ENCODE data around the gene PDZD2.
A peak's percentile ranks its signal among the peaks of the same experiment; 100 is the strongest.
"Not testable (repeated sequence)": the region's sequence is repeated elsewhere in the genome, so short reads cannot be mapped to it uniquely, and the experiment has no call there.

PDZD2 gene

DNA sequence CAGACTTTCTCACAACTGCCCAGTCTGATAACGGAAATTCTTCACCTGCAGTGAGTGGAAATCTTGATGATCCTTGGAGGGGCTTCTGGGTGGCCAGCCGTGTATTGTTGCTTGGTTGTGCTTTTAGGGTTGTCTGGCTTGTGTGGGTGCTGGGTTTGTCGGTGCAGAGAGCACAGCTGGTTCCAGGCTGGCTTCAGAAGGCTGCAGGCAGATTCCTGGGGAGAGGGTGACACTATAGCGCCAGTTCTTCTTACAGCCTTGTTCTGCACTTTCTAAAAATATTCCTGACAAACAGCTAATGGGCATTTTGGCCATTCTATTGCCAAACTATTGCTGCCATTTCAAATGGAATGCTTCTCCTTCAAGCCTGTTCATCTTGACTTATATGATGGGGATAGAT lies 99.3 kb downstream of the PDZD2 start:
- no peak for DNase-seq

DNA sequence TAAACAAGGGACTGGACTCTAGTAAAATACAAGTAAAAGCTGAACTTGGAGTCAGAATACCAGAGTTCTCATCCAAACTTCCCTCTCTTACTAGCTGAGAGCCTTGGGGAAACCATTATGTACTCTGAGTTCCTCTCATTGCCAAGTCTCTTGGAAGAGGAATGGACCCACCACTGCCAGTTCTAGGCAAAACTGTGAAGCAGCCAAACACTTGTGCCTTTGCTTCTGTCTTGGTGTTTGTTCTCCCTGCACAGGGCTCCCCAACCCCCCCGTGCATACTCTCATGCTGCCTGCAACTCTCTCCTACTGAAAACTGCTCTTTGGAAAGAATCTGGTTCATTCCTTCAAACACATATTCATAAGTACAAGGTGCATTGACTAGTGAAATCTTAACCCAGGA lies 102.6 kb downstream of the PDZD2 start:
- no peak for DNase-seq

DNA sequence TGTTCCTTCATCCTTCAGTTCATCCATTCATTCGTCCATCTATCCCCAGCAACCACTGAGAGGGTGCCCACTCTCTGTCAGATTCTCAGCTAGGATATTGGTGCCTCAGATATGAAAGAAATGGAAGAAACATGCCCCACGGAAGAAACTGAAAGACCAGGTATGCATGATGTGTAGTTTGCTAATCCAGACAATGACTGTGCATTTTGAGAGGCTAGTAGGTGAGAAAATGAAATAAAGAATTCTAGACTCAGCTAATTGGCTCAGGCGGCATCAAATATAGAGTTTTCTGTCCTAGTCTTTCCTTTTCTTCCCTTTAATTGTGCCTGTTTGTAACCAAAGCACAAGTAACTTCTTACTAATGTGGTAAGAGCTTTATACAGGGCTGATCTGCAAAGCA lies 104.7 kb downstream of the PDZD2 start:
- DNase-seq: no peak

DNA sequence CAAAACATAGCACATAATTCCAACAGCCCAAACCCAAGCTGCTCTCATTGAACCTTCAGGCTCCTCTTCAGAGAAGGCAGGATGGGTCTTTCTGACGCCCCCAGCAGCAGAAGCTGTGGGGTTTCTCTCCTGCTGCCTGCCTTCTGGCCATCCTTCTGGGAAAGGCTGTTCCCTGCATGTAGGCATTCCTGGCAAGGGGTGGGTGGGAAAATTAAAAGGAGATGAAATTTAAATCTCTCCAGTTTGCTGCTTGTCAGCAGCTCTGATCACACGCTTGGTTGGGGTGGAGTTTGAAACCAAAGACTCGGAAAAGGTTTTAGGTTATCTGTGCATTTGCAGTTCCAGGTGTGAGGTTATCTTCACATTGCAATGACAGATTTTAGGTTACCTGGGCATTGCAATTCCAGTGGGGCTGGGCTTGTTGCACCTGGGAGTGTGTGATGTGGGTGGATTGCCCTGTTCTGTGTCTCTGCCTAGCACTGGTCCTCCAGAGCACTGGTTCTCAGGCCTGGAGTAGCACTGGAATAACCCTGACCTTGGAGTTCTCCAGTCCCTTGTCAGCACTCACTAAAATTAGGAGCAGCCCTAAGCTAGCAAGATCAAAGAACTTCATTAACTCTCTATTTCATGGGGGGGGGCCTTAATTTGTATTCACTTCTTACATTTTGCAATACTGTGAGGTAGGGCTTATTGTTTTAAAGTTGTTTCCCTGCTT lies 109.7 kb downstream of the PDZD2 start:
- DNase-seq: no peak

DNA sequence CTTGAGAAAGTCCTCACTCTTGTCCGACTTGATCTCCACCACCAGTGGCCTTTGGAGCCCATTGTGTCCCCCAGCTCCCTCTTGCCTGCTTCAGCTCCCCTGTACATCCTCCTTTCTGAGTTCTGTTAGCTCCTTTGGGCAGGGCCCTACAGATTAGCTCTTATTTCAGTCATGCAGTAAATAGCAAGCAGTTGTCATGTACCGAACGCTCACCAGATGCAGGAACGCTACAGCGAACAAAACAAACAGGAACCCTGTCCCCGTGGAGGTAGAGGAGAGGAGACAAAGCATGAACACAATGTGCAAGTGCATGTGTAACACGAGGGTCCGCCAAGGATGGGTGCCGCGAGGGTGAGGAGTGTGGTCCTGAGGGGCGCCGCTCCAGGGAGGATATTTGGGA lies 111.3 kb downstream of the PDZD2 start:
- DNase-seq: no peak

DNA sequence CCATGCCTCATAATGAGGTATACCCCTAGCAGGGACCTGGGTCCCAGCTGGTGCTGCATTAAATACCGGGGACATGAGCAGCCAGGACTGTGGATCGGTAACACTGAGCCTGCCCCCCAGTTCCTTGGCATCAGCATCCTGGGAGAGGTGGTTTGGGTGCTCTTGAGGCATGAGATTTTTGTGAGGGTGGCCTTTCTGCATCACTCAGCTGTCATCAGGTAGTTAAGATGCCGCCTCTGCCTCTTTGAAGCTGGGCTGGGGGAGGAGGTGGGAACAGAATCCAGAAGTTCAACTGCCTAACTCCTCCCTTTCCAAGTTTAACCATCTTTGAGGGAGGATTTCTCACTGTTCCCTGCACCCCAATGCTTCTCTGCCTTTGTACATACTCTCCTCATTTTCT lies 112.7 kb downstream of the PDZD2 start:
- DNase-seq: no peak

DNA sequence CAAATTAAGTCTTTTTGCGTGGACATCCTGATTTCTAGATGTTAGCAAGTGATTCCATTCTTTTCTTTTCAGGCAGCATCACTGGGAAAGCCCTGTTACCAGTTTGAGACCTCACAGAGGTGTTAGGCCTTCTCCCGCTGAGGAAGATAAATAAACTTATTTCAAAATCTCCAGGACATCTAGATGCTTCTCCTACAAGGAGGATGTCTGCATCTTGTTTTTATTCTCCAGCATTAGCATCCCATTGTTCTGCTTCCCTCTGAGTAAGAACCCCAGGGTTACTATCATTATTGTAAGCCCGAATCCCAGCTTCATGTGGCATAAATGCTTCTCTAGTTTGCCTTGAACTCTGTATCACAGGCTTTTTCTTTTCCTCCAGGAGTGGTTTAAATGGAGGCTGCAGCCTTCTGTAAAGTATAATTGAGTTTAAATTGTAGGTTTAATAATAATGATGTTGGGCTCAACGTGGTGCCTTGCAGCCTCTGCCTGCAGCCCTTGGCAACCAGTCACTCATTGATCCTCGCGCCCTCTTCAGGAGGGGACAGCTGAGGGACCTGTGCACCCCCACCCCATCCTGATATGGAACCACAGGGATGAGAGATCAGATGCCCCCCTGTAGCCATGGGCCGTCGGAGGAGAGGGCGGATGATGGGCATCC lies 114.9 kb downstream of the PDZD2 start:
- no peak for DNase-seq

DNA sequence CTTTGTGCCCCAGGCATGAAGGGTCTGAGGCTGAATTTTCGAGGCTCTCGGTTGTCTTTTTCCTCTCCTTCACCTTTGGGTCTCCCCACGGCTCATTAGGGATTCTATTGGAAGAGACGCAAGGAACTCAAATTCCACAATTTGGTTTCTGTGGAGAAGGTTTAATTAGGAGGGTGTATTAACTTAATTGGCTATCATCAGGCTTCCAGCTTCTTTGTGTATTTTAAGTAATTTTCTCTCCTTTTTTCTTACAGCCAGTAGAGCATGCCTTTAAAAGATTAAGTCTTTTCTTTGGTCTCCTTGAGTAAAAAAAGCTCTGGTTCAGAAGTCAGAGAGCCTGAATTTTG lies 115.4 kb downstream of the PDZD2 start:
- DNase-seq: no peak

DNA sequence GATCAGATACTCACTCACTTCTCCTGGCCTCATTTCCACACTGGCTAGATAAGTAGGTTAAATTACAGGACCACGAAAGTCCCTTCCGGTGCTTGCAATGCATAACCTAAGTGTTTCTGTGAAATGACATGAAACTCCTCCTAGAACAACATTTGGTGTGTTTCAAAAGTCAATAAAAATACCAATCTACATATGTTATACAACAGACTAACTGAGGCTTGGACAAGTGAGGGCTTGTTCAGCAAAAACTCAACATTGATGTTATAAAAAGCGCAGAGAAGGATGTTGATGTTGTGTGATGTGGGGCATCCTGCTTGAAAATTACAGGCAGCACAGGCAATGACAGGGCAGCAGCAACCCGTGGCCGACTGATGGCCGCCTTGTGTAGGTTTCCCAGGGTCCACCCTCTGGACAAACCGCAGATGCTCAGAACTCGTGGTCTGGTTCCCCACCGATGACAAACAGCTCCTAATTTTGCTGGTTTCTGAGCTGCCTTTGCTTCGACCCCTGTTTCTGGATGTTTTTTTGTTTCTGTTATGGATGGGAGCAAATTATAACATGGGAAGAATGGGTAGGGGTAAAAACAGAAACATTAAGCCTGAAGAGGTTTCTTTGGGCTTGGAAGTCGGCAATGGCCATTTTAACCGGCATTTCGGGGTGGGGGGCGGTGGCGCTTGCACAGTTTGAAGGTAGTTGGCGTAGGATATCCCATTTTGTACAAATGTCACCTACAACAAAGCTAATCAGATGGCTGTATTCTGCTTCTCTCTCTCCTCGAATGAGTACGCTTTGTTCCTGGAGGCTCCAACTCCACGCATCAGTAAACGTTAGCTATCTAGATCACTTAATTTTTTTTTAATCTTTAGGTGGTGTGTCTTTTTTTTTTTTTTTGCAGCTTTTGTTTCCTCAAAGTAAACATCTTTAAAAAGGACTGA lies 116.1 kb downstream of the PDZD2 start:
- no peak for DNase-seq

DNA sequence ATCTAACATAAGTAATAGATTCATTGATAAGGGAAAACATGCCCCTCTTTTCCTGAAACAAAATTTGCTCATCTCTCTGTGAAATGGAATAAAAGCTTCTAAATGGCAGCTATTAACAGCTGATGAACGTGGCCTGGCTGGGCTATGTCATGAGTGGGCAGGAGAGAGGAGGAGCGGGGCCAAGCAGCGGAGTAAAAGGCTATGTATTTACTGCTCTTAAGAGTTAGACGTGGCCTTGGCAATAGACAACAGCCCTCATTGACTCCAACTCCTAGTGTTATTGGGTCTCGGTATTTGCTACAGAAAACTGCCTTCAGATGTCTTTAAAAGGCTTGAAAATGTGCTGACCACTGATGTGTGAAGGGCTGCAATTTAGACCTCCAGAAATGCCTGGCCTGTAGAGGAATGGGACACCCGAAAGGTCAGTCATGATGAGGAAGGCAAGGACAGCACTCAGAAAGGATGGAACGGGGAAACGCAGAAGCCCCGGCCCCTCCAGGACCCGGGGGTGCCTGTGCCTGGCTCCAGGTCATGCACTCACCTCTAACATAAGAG lies 116.8 kb downstream of the PDZD2 start:
- no peak for DNase-seq

DNA sequence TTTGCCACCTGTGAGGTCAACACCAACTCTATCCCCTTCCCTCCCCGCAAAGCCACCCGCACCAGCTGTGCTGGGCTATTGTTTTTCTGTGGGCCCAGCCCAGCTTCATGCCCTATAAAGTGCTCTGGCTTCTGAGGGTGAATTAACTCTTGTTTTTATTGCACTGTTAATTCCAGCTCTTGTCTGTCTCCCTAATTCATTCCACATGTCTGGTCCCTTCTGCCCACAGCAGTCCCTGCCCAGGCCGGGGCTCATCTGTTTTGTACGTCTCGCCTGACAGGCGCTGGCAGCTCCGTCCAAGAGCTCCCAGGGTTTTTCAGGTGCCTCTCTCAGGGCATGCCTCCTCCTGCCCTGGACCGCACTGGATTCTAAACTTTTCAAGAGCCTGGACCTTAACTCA lies 118.9 kb downstream of the PDZD2 start:
- peak; percentile 36 for DNase-seq

DNA sequence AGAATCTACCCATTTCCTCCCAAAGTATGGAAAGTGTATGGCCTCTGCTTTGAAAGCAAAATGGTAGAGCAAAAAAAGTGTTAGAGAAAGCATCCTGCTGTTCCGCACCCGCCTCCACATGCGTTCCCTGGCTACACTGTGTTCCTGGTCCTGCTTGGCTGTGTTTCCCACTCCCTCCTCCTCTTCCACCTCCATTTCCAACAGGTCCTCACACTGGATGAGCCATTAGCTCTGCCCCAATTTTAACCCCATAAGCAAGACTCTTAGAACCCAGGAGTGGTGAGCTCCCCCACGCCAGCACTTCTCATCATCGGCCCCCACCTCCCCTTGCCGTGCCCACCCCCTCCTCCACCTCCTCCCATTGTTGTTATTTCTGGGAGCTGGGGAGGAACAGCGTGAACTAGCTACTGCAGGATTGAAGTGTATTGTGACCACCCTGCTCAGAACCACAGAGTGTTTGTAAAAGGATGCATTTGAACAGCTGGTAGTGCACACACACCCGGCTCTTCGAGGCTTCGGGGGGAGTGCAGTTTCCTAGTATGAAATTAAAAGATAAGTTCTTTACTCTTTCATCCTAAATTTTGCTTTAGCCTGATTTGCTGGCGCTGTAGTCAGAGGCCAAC lies 120.0 kb downstream of the PDZD2 start:
- DNase-seq: no peak

DNA sequence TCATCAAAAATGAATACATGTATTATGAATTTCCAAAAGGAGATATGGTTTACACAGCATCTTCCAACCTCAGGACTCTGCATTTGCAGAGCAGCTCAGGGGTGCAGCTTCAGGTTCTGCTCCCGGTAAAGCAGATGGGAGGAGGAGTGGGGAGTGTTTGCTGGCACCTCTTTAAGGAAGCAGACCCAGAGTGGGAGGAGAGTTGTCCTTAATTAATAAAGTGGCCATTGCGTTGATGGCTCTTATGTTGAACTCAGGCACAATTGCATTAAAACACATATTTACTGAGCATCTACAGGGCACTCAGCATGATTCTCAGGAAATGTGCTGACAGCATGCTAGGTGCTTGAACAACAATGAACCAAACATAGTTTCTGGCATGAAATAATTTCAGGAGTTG lies 121.0 kb downstream of the PDZD2 start:
- DNase-seq: no peak

DNA sequence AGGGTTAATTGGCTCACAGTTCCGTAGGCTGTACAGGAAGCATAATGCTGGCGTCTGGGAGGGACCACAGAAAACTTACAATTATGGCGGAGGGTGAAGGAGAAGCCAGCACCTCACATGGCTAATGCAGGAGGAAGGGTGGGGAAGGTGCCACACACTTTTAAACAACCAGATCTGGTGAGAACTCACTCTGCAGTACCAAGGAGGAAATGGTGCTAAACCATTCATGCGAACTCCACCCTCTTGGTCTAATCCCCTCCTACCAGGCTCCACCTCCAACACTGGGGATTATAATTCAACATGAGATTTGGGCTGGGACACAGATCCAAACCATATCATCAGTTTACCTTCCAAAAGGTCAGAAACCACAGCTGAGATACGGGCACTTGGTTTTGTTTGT lies 122.9 kb downstream of the PDZD2 start:
- DNase-seq: no peak

DNA sequence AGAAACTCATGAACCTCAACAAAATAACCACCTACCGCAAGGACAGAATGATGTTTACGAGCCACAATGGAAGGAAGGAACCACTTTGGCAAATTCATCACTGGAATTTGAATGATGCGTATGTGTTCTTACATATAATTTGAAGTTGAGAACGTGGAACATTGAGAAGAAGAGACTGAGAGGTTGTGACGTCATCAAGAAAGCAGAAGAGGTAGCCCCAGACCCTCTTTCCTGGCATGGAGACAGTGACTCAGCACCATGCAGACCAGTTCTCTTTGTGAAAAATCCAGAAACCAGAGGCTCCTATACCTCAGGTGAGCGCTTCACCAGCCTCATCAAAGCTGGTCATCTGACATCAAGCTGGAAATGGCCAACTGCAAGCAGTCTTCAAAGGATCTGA lies 124.5 kb downstream of the PDZD2 start:
- DNase-seq: no peak

DNA sequence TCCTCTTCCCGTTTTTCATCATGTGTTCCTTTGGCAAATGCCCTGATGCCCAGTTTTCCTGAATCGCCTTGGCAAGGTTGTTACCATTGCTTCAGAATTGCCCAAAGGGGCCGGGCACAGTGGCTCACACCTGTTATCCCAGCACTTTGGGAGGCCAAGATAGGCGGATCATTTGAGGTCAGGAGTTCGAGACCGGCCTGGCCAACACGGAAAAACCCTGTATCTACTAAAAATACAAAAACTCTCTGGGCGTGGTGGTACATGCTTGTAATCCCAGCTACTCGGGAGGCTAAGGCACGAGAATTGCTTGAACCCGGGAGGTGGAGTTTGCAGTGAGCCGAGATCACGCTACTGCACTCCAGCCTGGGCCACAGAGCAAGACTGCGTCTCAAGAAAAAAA lies 125.8 kb downstream of the PDZD2 start:
- DNase-seq: not testable (repeated sequence)

DNA sequence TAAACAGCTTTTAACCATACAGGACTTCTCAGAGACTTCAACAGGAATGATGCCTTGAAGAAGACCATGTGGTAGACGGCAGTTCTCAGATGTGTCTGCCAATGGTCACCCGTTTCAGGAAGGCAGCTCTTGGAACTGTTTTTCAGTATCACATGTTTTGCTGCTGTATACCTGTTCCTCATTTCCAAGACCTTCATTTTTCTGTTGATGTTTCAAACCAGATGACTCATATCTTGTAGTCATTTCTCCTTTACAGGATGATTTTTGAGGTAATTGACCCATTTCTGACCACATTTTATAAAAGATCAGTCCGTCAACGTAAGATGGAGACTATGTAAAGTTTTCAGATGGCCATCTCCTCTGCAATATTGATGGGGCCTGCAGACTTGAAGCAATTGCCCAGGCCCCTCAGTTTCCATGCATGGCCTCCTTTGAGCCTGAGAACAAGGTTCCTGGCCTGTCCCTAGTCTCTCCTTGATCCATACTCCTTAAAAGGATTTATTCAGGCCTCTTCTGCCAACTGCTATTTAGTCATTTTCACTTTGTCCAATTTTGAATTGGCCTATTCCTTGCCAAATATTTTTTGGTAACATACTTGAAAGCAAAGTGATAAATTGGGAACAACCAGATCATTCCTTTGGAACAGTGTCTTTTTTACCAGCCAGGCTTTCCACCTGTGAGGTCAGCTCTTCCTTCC lies 128.6 kb downstream of the PDZD2 start:
- DNase-seq: no peak

DNA sequence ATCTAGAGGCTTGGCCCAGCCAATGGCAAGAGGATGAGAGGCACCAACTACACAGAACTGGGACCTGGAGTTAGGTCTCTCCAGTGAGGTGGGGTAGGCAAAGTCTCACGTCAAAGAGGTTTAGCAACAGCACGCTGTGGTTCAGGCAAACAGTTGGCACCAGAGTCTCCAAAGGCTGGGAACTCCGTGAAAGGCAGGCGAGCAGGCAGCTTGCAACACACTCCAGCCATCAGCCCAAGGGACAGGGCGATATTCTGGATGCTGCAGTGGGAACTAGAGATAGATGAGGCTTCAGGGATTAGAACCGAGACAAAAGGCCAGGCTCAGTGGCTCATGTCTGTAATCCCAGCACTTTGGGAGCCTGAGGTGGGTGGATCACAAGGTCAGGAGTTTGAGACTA lies 129.1 kb downstream of the PDZD2 start:
- no peak for DNase-seq

DNA sequence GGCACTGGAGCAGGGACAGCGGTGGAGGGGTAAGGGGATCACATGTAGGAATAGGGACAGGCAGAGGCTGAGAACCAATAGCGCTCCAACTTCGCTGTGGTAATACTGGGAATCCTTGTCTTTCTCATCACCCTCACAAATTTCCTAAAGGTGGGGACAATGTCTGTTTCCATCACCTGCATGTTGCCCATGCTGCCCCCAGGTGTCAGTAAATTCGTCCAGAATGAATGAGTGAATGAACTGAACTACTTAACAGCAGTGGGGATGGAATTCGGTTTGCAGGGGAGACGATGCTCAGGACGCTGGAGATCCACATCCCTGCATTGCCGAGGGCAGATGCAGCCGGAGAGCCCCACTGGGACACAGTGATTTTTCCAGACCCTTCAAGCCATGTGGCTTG lies 129.9 kb downstream of the PDZD2 start:
- DNase-seq: no peak

DNA sequence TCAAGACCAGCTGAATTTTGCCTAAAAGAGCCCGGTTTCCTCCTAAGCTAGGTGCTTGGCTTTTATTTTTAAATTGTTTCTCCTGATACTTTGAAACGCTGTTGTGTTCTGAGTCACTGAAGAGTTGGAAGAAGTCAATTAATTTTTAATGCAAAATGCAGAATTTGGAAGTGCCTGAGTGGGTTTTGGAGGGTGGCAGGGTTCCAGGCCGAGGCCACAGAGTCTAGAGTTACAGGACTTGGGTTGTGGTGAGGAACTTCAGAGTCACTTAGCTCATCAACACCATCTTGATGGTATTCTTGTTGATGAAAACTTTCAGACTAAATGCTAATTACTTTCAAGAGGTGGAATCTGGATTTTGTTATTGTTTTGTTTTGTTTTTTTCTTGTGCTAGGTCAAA lies 130.6 kb downstream of the PDZD2 start:
- DNase-seq: no peak

DNA sequence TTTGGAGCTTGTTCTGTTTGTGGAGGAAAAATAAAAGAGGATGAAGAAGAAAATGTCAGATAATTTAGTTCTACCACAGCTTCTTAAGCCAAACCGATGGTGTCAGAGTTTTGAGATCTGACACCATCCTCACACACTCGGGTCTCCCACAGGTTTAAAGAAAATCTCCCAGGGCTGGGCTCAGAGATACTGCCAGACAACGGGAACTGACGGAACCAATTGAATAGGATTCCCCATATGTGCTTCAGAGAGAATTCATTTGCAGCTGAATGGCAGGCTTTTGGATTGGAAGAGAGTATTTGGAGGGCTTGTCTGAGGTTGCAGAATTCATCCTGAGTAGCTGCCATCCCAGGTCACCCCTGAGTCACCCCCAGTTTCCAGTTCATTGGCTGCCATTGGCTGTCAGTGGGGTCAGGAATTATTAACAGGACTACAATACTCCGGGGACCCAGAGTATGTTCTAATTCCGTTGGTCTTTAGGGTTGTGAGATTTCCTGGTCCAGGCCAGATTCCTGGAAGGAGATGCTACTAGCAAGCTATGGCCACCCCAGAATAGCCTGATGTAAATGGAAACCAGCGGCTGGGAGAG lies 131.3 kb downstream of the PDZD2 start:
- no peak for DNase-seq

DNA sequence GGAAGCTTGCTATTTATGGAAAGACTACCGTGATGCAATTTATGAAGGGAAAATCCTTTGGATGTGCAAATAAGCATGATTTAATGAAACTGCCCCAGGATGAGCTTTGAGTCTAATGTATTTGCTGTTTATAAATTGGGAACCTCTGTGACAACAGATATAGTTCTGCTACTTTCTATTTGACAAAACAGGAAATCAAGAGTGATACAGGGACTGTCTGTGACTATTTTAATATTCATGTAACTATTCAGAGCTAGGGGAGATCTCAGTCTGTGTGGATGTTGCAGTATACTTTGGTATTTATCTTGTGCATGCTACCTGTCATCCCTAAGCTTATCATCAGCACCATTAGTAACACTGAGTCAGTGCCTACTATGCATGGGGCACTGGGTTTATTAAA lies 132.1 kb downstream of the PDZD2 start:
- DNase-seq: no peak
